Endothelial cell (in vitro differentiated cells): ENCODE data around the gene PUM1. TPM values are rescaled to one million over a fixed set of nuclear protein-coding genes. Genes with fewer than 3 reads are reported as not detected.

Experiments
- DNase-seq: peaks from one replicate; pipeline ENCODE4 v3.0.0; 2021; ENCODE audit warnings: low spot score
- H3K27ac Mint-ChIP-seq: one replicate; pipeline ENCODE4 v1.8.0; 2021; ENCODE audit warnings: mixed read lengths, inconsistent platforms; ENCODE audit not compliant: unreplicated experiment
- H3K27me3 Mint-ChIP-seq: one replicate; pipeline ENCODE4 v1.8.0; 2021; ENCODE audit warnings: mild to moderate bottlenecking, moderate library complexity, mixed read lengths, inconsistent platforms; ENCODE audit not compliant: unreplicated experiment
- H3K36me3 Mint-ChIP-seq: one replicate; pipeline ENCODE4 v1.8.0; 2021; ENCODE audit warnings: mild to moderate bottlenecking, low read depth, mixed read lengths, inconsistent platforms; ENCODE audit not compliant: unreplicated experiment
- H3K4me1 Mint-ChIP-seq: one replicate; pipeline ENCODE4 v1.8.0; 2021; ENCODE audit warnings: mild to moderate bottlenecking, mixed read lengths, inconsistent platforms; ENCODE audit not compliant: unreplicated experiment
- H3K4me3 Mint-ChIP-seq: one replicate; pipeline ENCODE4 v1.8.0; 2021; ENCODE audit warnings: mild to moderate bottlenecking, mixed read lengths, inconsistent platforms; ENCODE audit not compliant: unreplicated experiment
- H3K9me3 Mint-ChIP-seq: one replicate; pipeline ENCODE4 v1.8.0; 2021; ENCODE audit warnings: mixed read lengths, inconsistent platforms; ENCODE audit not compliant: unreplicated experiment
- total RNA-seq: library from RNA; stranded (reverse); fragmentation: NEBNext Ultra II Directional; extraction: Animal tissue kit (Norgen Biotek cat#: 25700); gene quantifications from one replicate; pipeline ENCODE4 v1.2.1, GENCODE V29; 2021; ENCODE audit not compliant: unreplicated experiment
- TF ChIP-seq, protein P1 (sequence below): fragments of 200-600 bp; sonication (generic); IDR thresholded peaks from one replicate; pipeline ENCODE4 v1.5.0; 2021; ENCODE audit warnings: antibody characterized with exemption; ENCODE audit not compliant: unreplicated experiment

PUM1 gene
- total RNA-seq, 1 donor from 2014 or later = 135 TPM

DNA sequence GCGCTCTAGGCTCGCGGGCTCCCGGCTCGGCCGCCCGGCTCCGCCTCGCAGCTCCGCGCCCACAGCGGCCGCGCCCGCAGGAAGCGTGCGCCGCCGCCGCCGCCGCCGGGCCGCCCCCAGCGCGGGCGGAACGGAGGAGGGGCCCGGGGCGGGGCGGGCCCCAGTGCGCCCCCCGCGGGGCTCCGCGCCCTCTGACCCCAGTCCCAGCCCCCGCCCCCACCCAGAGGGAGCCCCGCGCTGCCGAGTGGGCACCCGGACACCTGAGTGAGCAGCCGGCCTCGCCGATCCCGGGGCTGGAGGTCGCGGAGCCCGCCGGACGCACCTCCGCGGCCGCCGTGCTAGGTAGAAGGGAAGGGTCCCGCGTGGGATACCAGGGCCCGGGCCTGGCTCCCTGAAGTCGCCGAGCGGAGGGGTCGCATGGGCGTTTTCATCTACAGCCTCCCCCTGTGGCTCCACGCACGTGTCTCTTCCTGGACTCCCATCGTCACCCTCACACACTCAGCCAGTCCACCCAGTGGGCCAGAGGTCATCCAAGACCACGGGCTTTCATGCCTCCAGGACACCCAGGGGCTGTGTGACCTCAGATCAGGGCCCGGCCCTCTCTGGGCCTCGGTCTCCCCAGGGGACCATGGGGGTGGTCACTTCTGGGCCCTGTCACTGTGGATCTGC lies 156.7 kb downstream of the PUM1 start, which contains the start of gene SDC3:
Gene SDC3 (minus strand): TSS at position 63 of the 669 bp plus-strand sequence. CDS start 172 bp downstream, outside the sequence.
- Mint-ChIP-seq H3K4me3 (peak within 1 kb of the TSS; percentile 95), H3K27ac (peak within 1 kb of the TSS; percentile 91), H3K27me3 (peaks cover 17% of the 10 kb centered on the region), H3K4me1 (peaks cover 20% of the 10 kb centered on the region), H3K36me3 (peaks cover 10% of the 10 kb centered on the region), H3K9me3 (no peaks in the 10 kb centered on the region)
- no peak for DNase-seq
- TF ChIP-seq, protein P1, sequence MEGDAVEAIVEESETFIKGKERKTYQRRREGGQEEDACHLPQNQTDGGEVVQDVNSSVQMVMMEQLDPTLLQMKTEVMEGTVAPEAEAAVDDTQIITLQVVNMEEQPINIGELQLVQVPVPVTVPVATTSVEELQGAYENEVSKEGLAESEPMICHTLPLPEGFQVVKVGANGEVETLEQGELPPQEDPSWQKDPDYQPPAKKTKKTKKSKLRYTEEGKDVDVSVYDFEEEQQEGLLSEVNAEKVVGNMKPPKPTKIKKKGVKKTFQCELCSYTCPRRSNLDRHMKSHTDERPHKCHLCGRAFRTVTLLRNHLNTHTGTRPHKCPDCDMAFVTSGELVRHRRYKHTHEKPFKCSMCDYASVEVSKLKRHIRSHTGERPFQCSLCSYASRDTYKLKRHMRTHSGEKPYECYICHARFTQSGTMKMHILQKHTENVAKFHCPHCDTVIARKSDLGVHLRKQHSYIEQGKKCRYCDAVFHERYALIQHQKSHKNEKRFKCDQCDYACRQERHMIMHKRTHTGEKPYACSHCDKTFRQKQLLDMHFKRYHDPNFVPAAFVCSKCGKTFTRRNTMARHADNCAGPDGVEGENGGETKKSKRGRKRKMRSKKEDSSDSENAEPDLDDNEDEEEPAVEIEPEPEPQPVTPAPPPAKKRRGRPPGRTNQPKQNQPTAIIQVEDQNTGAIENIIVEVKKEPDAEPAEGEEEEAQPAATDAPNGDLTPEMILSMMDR = no peak

DNA sequence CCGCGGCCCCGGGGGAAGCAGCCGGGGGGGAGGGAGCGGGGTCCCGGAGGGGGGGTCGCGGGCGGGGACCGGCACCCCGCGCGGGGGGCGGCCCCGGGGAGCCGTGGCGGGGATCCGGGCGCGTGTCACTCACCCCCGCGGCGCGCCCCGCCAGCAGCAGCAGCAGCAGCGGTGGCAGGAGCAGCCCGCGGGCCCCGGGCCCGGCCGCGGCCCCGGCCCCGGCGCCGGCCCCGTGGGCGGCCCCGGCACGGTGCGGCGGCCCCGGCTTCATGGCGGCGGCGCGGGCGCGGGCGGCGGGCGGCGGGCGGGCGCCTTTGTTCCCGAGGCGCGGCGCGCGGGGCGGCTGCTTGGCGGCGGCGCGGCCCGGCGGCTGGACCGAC lies 157.2 kb downstream of the PUM1 start:
- Mint-ChIP-seq H3K9me3 (no peaks in the 10 kb centered on the region), H3K4me3 (no peak overlapping the region), H3K4me1 (peaks cover 22% of the 10 kb centered on the region), H3K27me3 (peaks cover 17% of the 10 kb centered on the region), H3K27ac (no peak overlapping the region), H3K36me3 (peaks cover 10% of the 10 kb centered on the region)
- TF ChIP-seq, protein P1 = no peak
- DNase-seq = no peak

DNA sequence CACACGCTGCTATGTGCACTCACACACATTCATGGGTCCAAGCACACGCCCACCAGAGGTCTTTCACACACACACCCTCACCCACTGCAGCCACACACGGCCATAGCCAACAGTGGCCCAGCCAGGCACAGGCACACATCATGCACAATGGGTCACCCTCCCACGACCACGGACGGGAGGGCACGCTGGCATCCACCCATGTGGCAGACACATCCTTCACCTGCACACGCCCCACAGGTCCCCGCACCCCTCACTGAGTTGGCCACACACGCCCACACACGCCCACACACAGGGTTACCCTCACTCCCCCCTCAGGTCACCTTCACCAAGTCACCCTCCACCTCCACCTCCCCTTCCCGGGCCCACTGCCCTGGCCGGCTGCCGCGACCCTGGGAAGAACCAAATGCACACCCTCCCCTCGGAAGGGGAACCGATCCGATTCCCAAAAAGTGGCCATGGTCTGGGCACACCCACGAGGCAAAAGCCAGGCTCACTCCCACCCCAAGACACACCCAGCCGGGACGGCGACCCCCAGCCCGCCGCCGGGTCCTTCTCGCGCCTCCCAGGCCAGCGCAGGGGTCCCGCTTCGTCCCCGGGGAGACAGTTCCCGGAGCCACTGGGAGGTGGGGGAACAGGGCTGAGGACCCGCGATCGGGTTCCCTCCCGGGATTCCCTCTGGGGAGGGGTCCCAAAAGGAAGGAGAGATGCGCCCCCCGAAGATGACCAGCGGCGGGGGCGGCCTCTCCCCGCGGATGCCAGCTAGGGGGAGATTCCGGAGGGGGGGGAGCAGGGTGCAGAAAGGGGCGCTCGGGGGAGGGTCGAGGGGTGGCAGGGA lies 157.8 kb downstream of the PUM1 start:
- peak overlapping the region; percentile 91 for H3K27ac Mint-ChIP-seq
- H3K4me1 Mint-ChIP-seq = peaks cover 27% of the 10 kb centered on the region
- H3K4me3 Mint-ChIP-seq = peak overlapping the region; percentile 95
- H3K36me3 Mint-ChIP-seq = peaks cover 10% of the 10 kb centered on the region
- H3K27me3 Mint-ChIP-seq = peaks cover 17% of the 10 kb centered on the region
- DNase-seq = no peak
- TF ChIP-seq, protein P1 = no peak
- H3K9me3 Mint-ChIP-seq = no peaks in the 10 kb centered on the region

DNA sequence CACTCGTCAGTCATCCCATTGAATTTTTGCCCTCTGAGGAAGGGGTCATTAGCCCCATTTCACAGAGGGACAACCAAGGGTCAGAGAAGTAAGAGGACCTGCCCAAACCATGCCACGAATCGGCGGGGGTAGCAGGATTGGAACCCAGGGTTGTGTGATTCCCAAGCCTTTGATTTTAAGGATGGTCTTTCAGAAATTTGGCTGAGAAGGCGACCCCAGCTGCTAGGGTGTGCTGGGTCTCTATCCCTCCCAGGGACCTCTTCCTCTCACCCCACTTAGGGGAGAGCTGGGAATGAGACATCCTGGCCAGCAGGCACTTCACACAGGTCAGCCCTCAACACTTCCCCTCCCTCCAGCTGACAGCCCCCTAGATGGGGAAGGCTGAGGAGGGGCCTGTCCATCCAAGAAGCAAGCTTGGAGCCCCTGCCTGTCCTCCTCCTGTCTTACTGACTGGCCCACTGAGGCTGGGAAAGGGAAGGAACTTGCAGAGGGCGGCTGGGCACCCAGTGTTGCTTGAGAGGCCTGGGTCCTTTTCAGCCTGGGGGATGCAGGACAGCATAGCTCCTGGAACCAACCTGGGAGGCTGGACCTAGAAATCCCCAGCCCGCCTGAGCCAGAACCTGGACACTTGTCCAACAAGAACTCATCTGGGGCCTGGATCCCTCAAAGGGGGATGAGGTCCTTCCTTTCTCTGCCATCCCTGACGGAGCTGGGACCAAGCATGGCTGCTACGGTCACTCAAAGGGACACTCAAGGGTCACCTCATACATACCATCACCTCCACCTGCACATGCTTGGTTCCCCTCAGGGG lies 158.7 kb downstream of the PUM1 start:
- Mint-ChIP-seq H3K4me3 (peak overlapping the region; percentile 95), H3K9me3 (no peaks in the 10 kb centered on the region), H3K27ac (no peak overlapping the region), H3K36me3 (peaks cover 10% of the 10 kb centered on the region), H3K27me3 (peaks cover 17% of the 10 kb centered on the region), H3K4me1 (peaks cover 28% of the 10 kb centered on the region)
- DNase-seq = no peak
- TF ChIP-seq, protein P1 = no peak
